HepG2 (cell line): Measurements from ENCODE around the gene TARP.

Experiments
- CBFB ChIP-seq: sonication (generic); formaldehyde crosslinking; IDR thresholded peaks from 2 replicates; pipeline ENCODE4 v1.4.0; 2020; ENCODE audit warnings: missing genetic modification reagents
- FIP1L1 ChIP-seq: fragments of 200-400 bp; formaldehyde crosslinking; IDR thresholded peaks from 2 replicates; pipeline ENCODE4 v1.6.1; 2018; ENCODE audit warnings: low read depth, mild to moderate bottlenecking, low read length, moderate library complexity, borderline replicate concordance; ENCODE audit not compliant: insufficient read depth
- GABPB1 ChIP-seq: IDR thresholded peaks from 2 replicates; pipeline ENCODE4 v1.6.1; 2016; ENCODE audit warnings: mild to moderate bottlenecking, missing genetic modification reagents, moderate library complexity, missing compliant biosample characterization
- SMARCC2 ChIP-seq: fragments of 450-650 bp; IDR thresholded peaks from 2 replicates; pipeline ENCODE4 v1.6.1; 2017; ENCODE audit warnings: antibody characterized with exemption, mild to moderate bottlenecking
- SOX13 ChIP-seq, 3 experiments: fragments of 450-650 bp in 1 of 3; sonication (generic) in 1 of 3; formaldehyde crosslinking in 1 of 3; IDR thresholded peaks in 2 of 3; conservative IDR thresholded peaks in 1 of 3; 2 replicates each; pipeline versions ENCODE4 v1.5.0 to v1.6.1; 2016 to 2020; ENCODE audit warnings: antibody characterized with exemption in 1 of 3, mild to moderate bottlenecking in 1 of 3, missing compliant biosample characterization in 1 of 3, missing genetic modification reagents in 1 of 3, moderate library complexity in 1 of 3
- TF ChIP-seq, protein P1 (sequence below): IDR thresholded peaks from 2 replicates; pipeline ENCODE4 v1.6.1; 2016; ENCODE audit warnings: low read depth, missing genetic modification reagents, missing compliant biosample characterization

DNA sequence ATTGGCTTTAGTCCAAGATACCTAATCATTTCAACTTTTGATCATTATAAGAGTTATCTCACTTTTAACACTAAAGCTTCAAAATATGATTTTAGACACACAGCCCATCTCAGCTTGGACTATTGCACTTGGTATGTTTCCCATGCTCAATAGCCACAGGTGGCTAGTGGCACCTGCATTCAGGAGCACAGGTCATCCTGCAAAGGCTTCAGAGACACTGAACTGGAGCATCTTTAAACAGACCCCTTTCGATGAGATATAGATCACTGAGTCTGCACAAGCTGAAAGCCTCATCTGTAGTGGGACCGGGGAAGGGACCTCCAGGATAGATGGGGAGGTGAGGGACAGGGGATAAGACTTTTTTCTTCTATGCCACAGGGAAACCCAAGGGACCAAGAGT is 48.5 kb upstream of the TARP start:
- TF ChIP-seq CBFB (CRISPR knock-in tag) (no peak), SOX13 (IDR thresholded peaks at IDR 0.05) (no peak), SOX13 (CRISPR knock-in tag; conservative IDR thresholded peaks at IDR 0.05 in 1 of 2, IDR thresholded peaks at IDR 0.05 in 1 of 2) (no peak), FIP1L1 (no peak), SMARCC2 (no peak), GABPB1 (CRISPR knock-in tag) (no peak)
- TF ChIP-seq, protein P1, sequence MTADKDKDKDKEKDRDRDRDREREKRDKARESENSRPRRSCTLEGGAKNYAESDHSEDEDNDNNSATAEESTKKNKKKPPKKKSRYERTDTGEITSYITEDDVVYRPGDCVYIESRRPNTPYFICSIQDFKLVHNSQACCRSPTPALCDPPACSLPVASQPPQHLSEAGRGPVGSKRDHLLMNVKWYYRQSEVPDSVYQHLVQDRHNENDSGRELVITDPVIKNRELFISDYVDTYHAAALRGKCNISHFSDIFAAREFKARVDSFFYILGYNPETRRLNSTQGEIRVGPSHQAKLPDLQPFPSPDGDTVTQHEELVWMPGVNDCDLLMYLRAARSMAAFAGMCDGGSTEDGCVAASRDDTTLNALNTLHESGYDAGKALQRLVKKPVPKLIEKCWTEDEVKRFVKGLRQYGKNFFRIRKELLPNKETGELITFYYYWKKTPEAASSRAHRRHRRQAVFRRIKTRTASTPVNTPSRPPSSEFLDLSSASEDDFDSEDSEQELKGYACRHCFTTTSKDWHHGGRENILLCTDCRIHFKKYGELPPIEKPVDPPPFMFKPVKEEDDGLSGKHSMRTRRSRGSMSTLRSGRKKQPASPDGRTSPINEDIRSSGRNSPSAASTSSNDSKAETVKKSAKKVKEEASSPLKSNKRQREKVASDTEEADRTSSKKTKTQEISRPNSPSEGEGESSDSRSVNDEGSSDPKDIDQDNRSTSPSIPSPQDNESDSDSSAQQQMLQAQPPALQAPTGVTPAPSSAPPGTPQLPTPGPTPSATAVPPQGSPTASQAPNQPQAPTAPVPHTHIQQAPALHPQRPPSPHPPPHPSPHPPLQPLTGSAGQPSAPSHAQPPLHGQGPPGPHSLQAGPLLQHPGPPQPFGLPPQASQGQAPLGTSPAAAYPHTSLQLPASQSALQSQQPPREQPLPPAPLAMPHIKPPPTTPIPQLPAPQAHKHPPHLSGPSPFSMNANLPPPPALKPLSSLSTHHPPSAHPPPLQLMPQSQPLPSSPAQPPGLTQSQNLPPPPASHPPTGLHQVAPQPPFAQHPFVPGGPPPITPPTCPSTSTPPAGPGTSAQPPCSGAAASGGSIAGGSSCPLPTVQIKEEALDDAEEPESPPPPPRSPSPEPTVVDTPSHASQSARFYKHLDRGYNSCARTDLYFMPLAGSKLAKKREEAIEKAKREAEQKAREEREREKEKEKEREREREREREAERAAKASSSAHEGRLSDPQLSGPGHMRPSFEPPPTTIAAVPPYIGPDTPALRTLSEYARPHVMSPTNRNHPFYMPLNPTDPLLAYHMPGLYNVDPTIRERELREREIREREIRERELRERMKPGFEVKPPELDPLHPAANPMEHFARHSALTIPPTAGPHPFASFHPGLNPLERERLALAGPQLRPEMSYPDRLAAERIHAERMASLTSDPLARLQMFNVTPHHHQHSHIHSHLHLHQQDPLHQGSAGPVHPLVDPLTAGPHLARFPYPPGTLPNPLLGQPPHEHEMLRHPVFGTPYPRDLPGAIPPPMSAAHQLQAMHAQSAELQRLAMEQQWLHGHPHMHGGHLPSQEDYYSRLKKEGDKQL, result no peak
